ENCODE measurements around the gene PRKG2. TPM values are rescaled to one million over a fixed set of nuclear protein-coding genes. Genes with fewer than 3 reads are reported as not detected.

Gene PRKG2
- total RNA-seq, 3 donors from 2014 or later (not counting 1 experiment from before 2014, with no cell fraction given), result 0.09 to 1.2 (median 0.15) TPM

- Mint-ChIP-seq H3K9me3 (no peaks in the 10 kb centered on the region), H3K36me3 (no peaks in the 10 kb centered on the region), H3K27me3 (ENCODE audit: low read depth in 2 of 2) (no peaks in the 10 kb centered on the region), H3K4me1 (no peaks in the 10 kb centered on the region), H3K27ac (no peak overlapping the region), H3K4me3 (no peak overlapping the region)
- no peaks in the 10 kb centered on the region for H3K9me3 ChIP-seq (ENCODE audit: control insufficient read depth, insufficient read depth, low read length)
- no peak for ATAC-seq
- no peaks in the 10 kb centered on the region for H3K36me3 ChIP-seq (ENCODE audit: control insufficient read depth, insufficient read depth, low read length)
- no peak overlapping the region for H3K4me3 ChIP-seq (ENCODE audit: low read length)
- no peaks in the 10 kb centered on the region for H3K27me3 ChIP-seq (ENCODE audit: control insufficient read depth, insufficient read depth, low read length)
- no peaks in the 10 kb centered on the region for H3K4me1 ChIP-seq (ENCODE audit: control insufficient read depth, insufficient read depth, low read length)
- no peak overlapping the region for H3K27ac ChIP-seq (ENCODE audit: low read length)
- TF ChIP-seq, protein P1, sequence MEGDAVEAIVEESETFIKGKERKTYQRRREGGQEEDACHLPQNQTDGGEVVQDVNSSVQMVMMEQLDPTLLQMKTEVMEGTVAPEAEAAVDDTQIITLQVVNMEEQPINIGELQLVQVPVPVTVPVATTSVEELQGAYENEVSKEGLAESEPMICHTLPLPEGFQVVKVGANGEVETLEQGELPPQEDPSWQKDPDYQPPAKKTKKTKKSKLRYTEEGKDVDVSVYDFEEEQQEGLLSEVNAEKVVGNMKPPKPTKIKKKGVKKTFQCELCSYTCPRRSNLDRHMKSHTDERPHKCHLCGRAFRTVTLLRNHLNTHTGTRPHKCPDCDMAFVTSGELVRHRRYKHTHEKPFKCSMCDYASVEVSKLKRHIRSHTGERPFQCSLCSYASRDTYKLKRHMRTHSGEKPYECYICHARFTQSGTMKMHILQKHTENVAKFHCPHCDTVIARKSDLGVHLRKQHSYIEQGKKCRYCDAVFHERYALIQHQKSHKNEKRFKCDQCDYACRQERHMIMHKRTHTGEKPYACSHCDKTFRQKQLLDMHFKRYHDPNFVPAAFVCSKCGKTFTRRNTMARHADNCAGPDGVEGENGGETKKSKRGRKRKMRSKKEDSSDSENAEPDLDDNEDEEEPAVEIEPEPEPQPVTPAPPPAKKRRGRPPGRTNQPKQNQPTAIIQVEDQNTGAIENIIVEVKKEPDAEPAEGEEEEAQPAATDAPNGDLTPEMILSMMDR (IDR thresholded peaks at IDR 0.05), result no peak
- no peak for DNase-seq
- intact Hi-C loops (cut with micrococcal nuclease), result no loop called here
These were observed 65.0 kb downstream of the PRKG2 start for GRCh38 chr4:81149976-81150375.

GRCh38 chr4:81148576-81148975 lies 66.4 kb downstream of the PRKG2 start:
- Mint-ChIP-seq H3K4me3 (no peak overlapping the region), H3K27ac (no peak overlapping the region), H3K9me3 (no peaks in the 10 kb centered on the region), H3K4me1 (no peaks in the 10 kb centered on the region), H3K27me3 (ENCODE audit: low read depth in 2 of 2) (no peaks in the 10 kb centered on the region), H3K36me3 (no peaks in the 10 kb centered on the region)
- Histone ChIP-seq H3K36me3 (ENCODE audit: control insufficient read depth, insufficient read depth, low read length) (no peaks in the 10 kb centered on the region), H3K27me3 (ENCODE audit: control insufficient read depth, insufficient read depth, low read length) (no peaks in the 10 kb centered on the region), H3K27ac (ENCODE audit: low read length) (no peak overlapping the region), H3K4me1 (ENCODE audit: control insufficient read depth, insufficient read depth, low read length) (no peaks in the 10 kb centered on the region), H3K4me3 (ENCODE audit: low read length) (no peak overlapping the region), H3K9me3 (ENCODE audit: control insufficient read depth, insufficient read depth, low read length) (no peaks in the 10 kb centered on the region)
- no peak for DNase-seq
- no peak for ATAC-seq
- intact Hi-C loops (cut with micrococcal nuclease), result no loop called here
- WGBS (ENCODE audit: insufficient coverage), result 85% methylated on average over 4 of the region's 6 CpGs
- TF ChIP-seq, protein P1 (IDR thresholded peaks at IDR 0.05), result no peak

DNA sequence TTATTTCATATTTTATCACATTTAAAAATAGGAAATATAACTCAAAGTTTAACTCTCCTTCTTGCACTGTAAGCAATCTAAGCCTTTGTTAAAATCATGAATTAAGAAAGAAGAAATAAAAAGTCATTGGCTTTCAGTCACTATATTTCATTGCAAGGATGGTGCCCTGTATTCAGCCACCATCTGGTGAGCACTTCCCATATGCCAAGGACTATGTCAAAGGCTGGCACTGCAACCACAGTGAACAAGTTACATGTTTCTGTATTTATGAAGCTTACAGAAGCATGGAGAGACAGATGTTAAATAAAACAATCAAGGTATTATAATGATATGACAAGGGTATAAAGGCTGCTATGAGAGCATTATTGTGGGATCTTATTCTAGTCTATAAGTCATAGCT lies 68.6 kb downstream of the PRKG2 start:
- Mint-ChIP-seq H3K36me3 (no peaks in the 10 kb centered on the region), H3K9me3 (no peaks in the 10 kb centered on the region), H3K4me3 (no peak overlapping the region), H3K4me1 (no peaks in the 10 kb centered on the region), H3K27me3 (ENCODE audit: low read depth in 2 of 2) (no peaks in the 10 kb centered on the region), H3K27ac (no peak overlapping the region)
- H3K4me3 ChIP-seq (ENCODE audit: low read length), result no peak overlapping the region
- TF ChIP-seq, protein P1 (IDR thresholded peaks at IDR 0.05), result no peak
- no peaks in the 10 kb centered on the region for H3K27me3 ChIP-seq (ENCODE audit: control insufficient read depth, insufficient read depth, low read length)
- ATAC-seq (no peak), DNase-seq (no peak)
- H3K27ac ChIP-seq (ENCODE audit: low read length), result no peak overlapping the region
- intact Hi-C loops (cut with micrococcal nuclease), result no loop called here
- H3K9me3 ChIP-seq (ENCODE audit: control insufficient read depth, insufficient read depth, low read length), result no peaks in the 10 kb centered on the region
- no peaks in the 10 kb centered on the region for H3K36me3 ChIP-seq (ENCODE audit: control insufficient read depth, insufficient read depth, low read length)
- H3K4me1 ChIP-seq (ENCODE audit: control insufficient read depth, insufficient read depth, low read length), result no peaks in the 10 kb centered on the region

DNA sequence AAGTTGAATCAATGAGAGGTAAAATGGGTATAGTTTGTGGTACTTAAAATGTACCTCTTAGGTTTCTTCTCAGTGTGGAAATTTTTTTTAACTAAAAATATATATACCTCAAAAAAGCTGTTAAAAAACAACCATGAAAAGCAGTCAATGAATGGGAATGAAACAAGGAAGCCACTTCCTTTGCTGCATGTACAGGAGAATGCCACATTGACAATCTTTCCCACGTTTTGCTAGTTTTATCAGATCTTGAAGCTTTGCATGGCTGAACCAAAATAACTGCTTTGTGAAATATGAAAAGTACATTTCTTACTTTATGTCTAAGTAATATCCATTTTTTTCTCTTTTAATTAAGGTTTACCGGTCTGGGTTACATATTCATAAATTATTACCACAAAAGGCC lies 71.8 kb downstream of the PRKG2 start:
- no peak for DNase-seq

More for the DNA sequence above, 71.8 kb downstream of the PRKG2 start:
- Mint-ChIP-seq H3K4me3 (no peak overlapping the region), H3K27ac (no peak overlapping the region), H3K4me1 (no peaks in the 10 kb centered on the region), H3K36me3 (no peaks in the 10 kb centered on the region), H3K9me3 (no peaks in the 10 kb centered on the region), H3K27me3 (ENCODE audit: low read depth in 2 of 2) (no peaks in the 10 kb centered on the region)
- Histone ChIP-seq H3K27me3 (ENCODE audit: control insufficient read depth, insufficient read depth, low read length) (no peaks in the 10 kb centered on the region), H3K4me1 (ENCODE audit: control insufficient read depth, insufficient read depth, low read length) (no peaks in the 10 kb centered on the region), H3K27ac (ENCODE audit: low read length) (no peak overlapping the region), H3K36me3 (ENCODE audit: control insufficient read depth, insufficient read depth, low read length) (no peaks in the 10 kb centered on the region), H3K9me3 (ENCODE audit: control insufficient read depth, insufficient read depth, low read length) (no peaks in the 10 kb centered on the region), H3K4me3 (ENCODE audit: low read length) (no peak overlapping the region)
- ATAC-seq, result no peak
- 0% methylated on average over 1 of the region's 2 CpGs for WGBS (ENCODE audit: insufficient coverage)
- intact Hi-C loops (cut with micrococcal nuclease), result no loop called here
- TF ChIP-seq, protein P1 (IDR thresholded peaks at IDR 0.05), result no peak
